H9 (cell line): Measurements from ENCODE around the gene VAV2. TPM values are rescaled to one million over a fixed set of nuclear protein-coding genes. Genes with fewer than 3 reads are reported as not detected.

ENCODE experiments used
- DNase-seq: peaks from one replicate; pipeline ENCODE4 v3.0.0-alpha.2; 2017
- H2AFZ ChIP-seq: one replicate; pipeline ENCODE4 v1.6.1; 2013; ENCODE audit warnings: mild to moderate bottlenecking, low read length, control low read depth, moderate library complexity
- H2AK5ac ChIP-seq: 2 replicates; pipeline ENCODE4 v1.6.1; 2013; ENCODE audit warnings: low read length, control low read depth, mixed read lengths; ENCODE audit not compliant: insufficient read length
- H2BK120ac ChIP-seq: one replicate; pipeline ENCODE4 v1.6.1; 2013; ENCODE audit warnings: low read depth, mild to moderate bottlenecking, low read length, control low read depth, inconsistent platforms; ENCODE audit not compliant: poor library complexity, severe bottlenecking
- H2BK12ac ChIP-seq: 2 replicates; pipeline ENCODE4 v1.6.1; 2013; ENCODE audit warnings: low read length, control low read depth, mixed read lengths, low read depth; ENCODE audit not compliant: insufficient read length
- H2BK15ac ChIP-seq: 2 replicates; pipeline ENCODE4 v1.6.1; 2013; ENCODE audit warnings: low read depth, low read length, control low read depth
- H2BK20ac ChIP-seq: one replicate; pipeline ENCODE4 v1.6.1; 2013; ENCODE audit warnings: low read depth, mild to moderate bottlenecking, low read length, control low read depth, inconsistent platforms; ENCODE audit not compliant: poor library complexity, severe bottlenecking
- H2BK5ac ChIP-seq: 2 replicates; pipeline ENCODE4 v1.6.1; 2013; ENCODE audit warnings: low read length, control low read depth, mixed read lengths; ENCODE audit not compliant: insufficient read length
- H3K14ac ChIP-seq: 2 replicates; pipeline ENCODE4 v1.6.1; 2013; ENCODE audit warnings: low read length, control low read depth; ENCODE audit not compliant: insufficient read depth
- H3K18ac ChIP-seq: 2 replicates; pipeline ENCODE4 v1.6.1; 2013; ENCODE audit warnings: low read depth, mild to moderate bottlenecking, mixed read lengths, low read length, control low read depth; ENCODE audit not compliant: insufficient read length
- H3K23ac ChIP-seq: 2 replicates; pipeline ENCODE4 v1.6.1; 2013; ENCODE audit warnings: low read length, control low read depth, mixed read lengths, low read depth; ENCODE audit not compliant: insufficient read length
- H3K23me2 ChIP-seq: 2 replicates; pipeline ENCODE4 v1.6.1; 2013; ENCODE audit warnings: low read depth, mild to moderate bottlenecking, mixed read lengths, low read length, control low read depth; ENCODE audit not compliant: insufficient read length, poor library complexity, severe bottlenecking
- H3K27ac ChIP-seq: 2 replicates; pipeline ENCODE4 v1.5.1; 2013; ENCODE audit warnings: low read length, control low read depth, mixed read lengths, low read depth; ENCODE audit not compliant: insufficient read length
- H3K27me3 ChIP-seq: 2 replicates; pipeline ENCODE4 v1.6.1; 2013; ENCODE audit warnings: low read length, control low read depth, inconsistent platforms; ENCODE audit not compliant: insufficient read depth
- H3K4ac ChIP-seq: 2 replicates; pipeline ENCODE4 v1.6.1; 2013; ENCODE audit warnings: low read depth, mild to moderate bottlenecking, control low read depth, inconsistent platforms, low read length, moderate library complexity
- H3K4me1 ChIP-seq: 2 replicates; pipeline ENCODE4 v1.6.1; 2013; ENCODE audit warnings: low read length, control low read depth, inconsistent platforms; ENCODE audit not compliant: insufficient read depth
- H3K4me2 ChIP-seq: 2 replicates; pipeline ENCODE4 v1.6.1; 2013; ENCODE audit warnings: low read length, control low read depth, mixed read lengths; ENCODE audit not compliant: insufficient read length, insufficient read depth
- H3K56ac ChIP-seq: 2 replicates; pipeline ENCODE4 v1.6.1; 2013; ENCODE audit warnings: low read depth, mild to moderate bottlenecking, mixed read lengths, low read length, control low read depth; ENCODE audit not compliant: insufficient read length
- H3K79me1 ChIP-seq: 2 replicates; pipeline ENCODE4 v1.6.1; 2013; ENCODE audit warnings: low read depth, mild to moderate bottlenecking, moderate library complexity, low read length, control low read depth, inconsistent platforms; ENCODE audit not compliant: insufficient read depth, poor library complexity, severe bottlenecking
- H3K79me2 ChIP-seq: 2 replicates; pipeline ENCODE4 v1.6.1; 2013; ENCODE audit warnings: low read length, control low read depth, inconsistent platforms; ENCODE audit not compliant: insufficient read depth
- H3K9ac ChIP-seq: 2 replicates; pipeline ENCODE4 v1.6.1; 2013; ENCODE audit warnings: low read length, control low read depth, mixed read lengths; ENCODE audit not compliant: insufficient read length; ENCODE audit errors: extremely low read depth
- H3K9me3 ChIP-seq: one replicate; pipeline ENCODE4 v1.6.1; 2013; ENCODE audit warnings: low read depth, low read length, inconsistent platforms; ENCODE audit not compliant: control insufficient read depth
- H3T11ph ChIP-seq: one replicate; pipeline ENCODE4 v1.6.1; 2013; ENCODE audit warnings: mild to moderate bottlenecking, low read length, control low read depth, inconsistent platforms
- H4K20me1 ChIP-seq: one replicate; pipeline ENCODE4 v1.6.1; 2013; ENCODE audit not compliant: control insufficient read depth, insufficient read length, insufficient read depth
- H4K5ac ChIP-seq: 2 replicates; pipeline ENCODE4 v1.6.1; 2013; ENCODE audit warnings: low read depth, mild to moderate bottlenecking, mixed read lengths, low read length, control low read depth; ENCODE audit not compliant: insufficient read length
- H4K8ac ChIP-seq: replicated peaks from 2 replicates; pipeline ENCODE4 v1.6.1; 2013; ENCODE audit warnings: low read length, control low read depth, mixed read lengths, low read depth; ENCODE audit not compliant: insufficient read length
- H4K91ac ChIP-seq: 2 replicates; pipeline ENCODE4 v1.6.1; 2013; ENCODE audit warnings: low read depth, mild to moderate bottlenecking, moderate library complexity, mixed read lengths, low read length, control low read depth; ENCODE audit not compliant: insufficient read length
- H3K27ac Mint-ChIP-seq, 3 experiments: 2 replicates in 2 of 3; 3 replicates in 1 of 3; pipeline ENCODE4 v1.8.0; 2020 to 2021; ENCODE audit warnings: mixed read lengths in 3 of 3, mild to moderate bottlenecking in 1 of 3, moderate library complexity in 1 of 3
- H3K27me3 Mint-ChIP-seq: 2 replicates; pipeline ENCODE4 v1.8.0; 2021; ENCODE audit warnings: low read depth, mild to moderate bottlenecking, moderate library complexity, mixed read lengths
- H3K36me3 Mint-ChIP-seq, 3 experiments: 2 replicates in 2 of 3; 3 replicates in 1 of 3; pipeline ENCODE4 v1.8.0; 2020 to 2021; ENCODE audit warnings: low read depth in 3 of 3, mixed read lengths in 3 of 3; ENCODE audit not compliant: insufficient read depth in 1 of 3
- H3K4me1 Mint-ChIP-seq, 2 experiments: 2 replicates each; pipeline ENCODE4 v1.8.0; 2020; ENCODE audit warnings: mixed read lengths in 2 of 2
- H3K4me3 Mint-ChIP-seq, 2 experiments: 2 replicates in 1 of 2; 3 replicates in 1 of 2; pipeline ENCODE4 v1.8.0; 2020 to 2021; ENCODE audit warnings: mild to moderate bottlenecking in 2 of 2, mixed read lengths in 2 of 2, moderate library complexity in 1 of 2
- H3K9me3 Mint-ChIP-seq, 2 experiments: 2 replicates in 1 of 2; 3 replicates in 1 of 2; pipeline ENCODE4 v1.8.0; 2020; ENCODE audit warnings: mild to moderate bottlenecking in 2 of 2, mixed read lengths in 2 of 2, moderate library complexity in 1 of 2
- WGBS: extraction: QIAGEN DNeasy Blood & Tissue Kit; methylation state at CpG from one replicate; pipeline ENCODE4 v1.1.7; 2013; ENCODE audit warnings: missing lambda C conversion rate, low lambda C conversion rate, mixed read lengths; ENCODE audit not compliant: insufficient read length; ENCODE audit errors: extremely low coverage; 5-methylcytosine and 5-hydroxymethylcytosine counted together
- total RNA-seq: library from RNA; stranded (reverse); gene quantifications from 2 replicates; pipeline ENCODE4 v1.2.1, GENCODE V29; 2021
- TF ChIP-seq, protein P1 (sequence below): fragments of 200-600 bp; sonication (generic); conservative IDR thresholded peaks from 3 replicates; pipeline ENCODE4 v1.8.0; 2021; ENCODE audit warnings: antibody characterized with exemption, mild to moderate bottlenecking

The VAV2 gene
- total RNA-seq, 1 experiment from 2014 or later = 58.7 TPM

DNA sequence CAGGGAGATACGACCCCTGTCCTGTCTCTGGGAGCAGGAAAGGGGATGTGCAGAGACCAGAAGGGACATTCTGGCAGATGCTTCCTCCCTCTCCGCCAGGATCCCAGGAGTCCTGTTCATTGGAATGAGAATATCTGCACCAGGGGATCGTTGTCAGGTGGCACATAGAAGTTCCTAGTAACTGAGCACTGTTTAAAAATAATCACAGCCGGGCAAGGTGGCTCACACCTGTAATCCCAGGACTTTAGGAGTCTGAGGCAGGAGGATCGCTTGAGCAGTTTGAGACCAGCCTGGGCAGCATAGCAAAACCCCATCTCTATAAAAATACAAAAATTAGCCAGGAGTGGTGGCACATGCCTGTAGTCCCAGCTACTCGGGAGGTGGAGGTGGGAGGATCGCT is 266.2 kb downstream of the VAV2 start:
- Histone ChIP-seq H3K9ac (no peak overlapping the region), H4K8ac (no peak overlapping the region), H3K23me2 (no peaks in the 10 kb centered on the region), H3K79me2 (no peaks in the 10 kb centered on the region), H4K20me1 (no peaks in the 10 kb centered on the region), H3K27ac (no peak overlapping the region), H3K4me1 (no peaks in the 10 kb centered on the region), H3K23ac (no peak overlapping the region), H2BK12ac (no peak overlapping the region), H4K5ac (no peak overlapping the region), H3K27me3 (no peaks in the 10 kb centered on the region), H3T11ph (no peak overlapping the region), H3K79me1 (no peaks in the 10 kb centered on the region), H2AK5ac (no peak overlapping the region), H3K14ac (no peak overlapping the region), H2BK20ac (no peak overlapping the region), H3K9me3 (no peaks in the 10 kb centered on the region), H4K91ac (no peak overlapping the region), H3K4me2 (no peak overlapping the region), H2AFZ (no peak overlapping the region), H3K4ac (no peak overlapping the region), H3K56ac (no peak overlapping the region), H3K18ac (no peak overlapping the region), H2BK120ac (no peak overlapping the region), H2BK15ac (no peak overlapping the region), H2BK5ac (no peak overlapping the region)
- no peak for DNase-seq
- TF ChIP-seq, protein P1, sequence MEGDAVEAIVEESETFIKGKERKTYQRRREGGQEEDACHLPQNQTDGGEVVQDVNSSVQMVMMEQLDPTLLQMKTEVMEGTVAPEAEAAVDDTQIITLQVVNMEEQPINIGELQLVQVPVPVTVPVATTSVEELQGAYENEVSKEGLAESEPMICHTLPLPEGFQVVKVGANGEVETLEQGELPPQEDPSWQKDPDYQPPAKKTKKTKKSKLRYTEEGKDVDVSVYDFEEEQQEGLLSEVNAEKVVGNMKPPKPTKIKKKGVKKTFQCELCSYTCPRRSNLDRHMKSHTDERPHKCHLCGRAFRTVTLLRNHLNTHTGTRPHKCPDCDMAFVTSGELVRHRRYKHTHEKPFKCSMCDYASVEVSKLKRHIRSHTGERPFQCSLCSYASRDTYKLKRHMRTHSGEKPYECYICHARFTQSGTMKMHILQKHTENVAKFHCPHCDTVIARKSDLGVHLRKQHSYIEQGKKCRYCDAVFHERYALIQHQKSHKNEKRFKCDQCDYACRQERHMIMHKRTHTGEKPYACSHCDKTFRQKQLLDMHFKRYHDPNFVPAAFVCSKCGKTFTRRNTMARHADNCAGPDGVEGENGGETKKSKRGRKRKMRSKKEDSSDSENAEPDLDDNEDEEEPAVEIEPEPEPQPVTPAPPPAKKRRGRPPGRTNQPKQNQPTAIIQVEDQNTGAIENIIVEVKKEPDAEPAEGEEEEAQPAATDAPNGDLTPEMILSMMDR = no peak
- no CpG with 5 or more reads among the region's 7 CpGs for WGBS
- H3K9me3 Mint-ChIP-seq = peaks cover 3 to 4% of the 10 kb centered on the region in 2 experiments; a peak in 4 of 5 replicates
- no peak overlapping the region for H3K4me3 Mint-ChIP-seq
- H3K4me1 Mint-ChIP-seq = 0 out of 4 replicates have a peak, but pooled peaks cover 0 to 3% of the 10 kb centered on the region in 2 experiments
- peaks cover 16% of the 10 kb centered on the region; the same call in 1 of the 2 replicates for H3K27me3 Mint-ChIP-seq
- H3K36me3 Mint-ChIP-seq = peaks cover 0 to 3% (median 2%) of the 10 kb centered on the region in 3 experiments; a peak in 2 of 7 replicates
- no peak overlapping the region for H3K27ac Mint-ChIP-seq
